Right lobe of liver (tissue), 4 donors: ENCODE results near the gene LRRC71.

ENCODE experiments used
- POLR2A ChIP-seq: fragments of 450-650 bp; IDR thresholded peaks from one replicate; pipeline ENCODE4 v1.6.1; 2017; ENCODE audit warnings: antibody characterized with exemption, mild to moderate bottlenecking
- TF ChIP-seq, protein P1 (sequence below), 4 donors: fragments of 200-600 bp in 3 of 4; fragments of 450-650 bp in 1 of 4; IDR thresholded peaks; one replicate each; pipeline versions ENCODE4 v1.5.1 to v1.8.0; 2016 to 2022; ENCODE audit warnings: antibody characterized with exemption in 4 of 4, mild to moderate bottlenecking in 2 of 4
- donor health status: DM: no; HTN: no; CAD: no.
- donor health status: DM: no; HTN: no; CAD: no.
- donor health status: DM: no; HTN: yes; CAD: no.

DNA sequence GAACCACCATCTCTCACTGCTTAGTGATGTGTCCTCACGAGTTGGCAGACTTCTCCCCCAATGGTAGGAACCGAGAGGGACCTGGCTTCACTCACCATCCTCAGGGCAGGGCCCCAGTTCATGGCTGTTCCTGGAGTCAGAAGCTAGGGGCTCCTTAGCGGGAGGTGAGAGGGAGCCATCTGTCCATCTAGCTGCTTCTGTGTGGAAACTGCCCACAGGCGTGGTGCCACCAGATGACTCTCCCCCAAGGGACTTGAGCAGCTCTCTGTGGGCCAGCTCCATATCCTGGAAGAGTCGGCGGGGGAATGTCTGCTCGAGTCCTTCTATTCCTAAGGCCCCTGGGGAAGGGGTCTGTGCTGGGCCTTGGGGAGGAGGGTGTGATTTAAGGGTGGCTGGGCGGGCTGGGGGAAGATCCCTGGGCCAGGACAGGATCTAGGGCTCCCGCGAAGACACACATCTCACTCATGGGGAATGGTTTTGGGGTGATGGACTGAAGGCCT is 16.3 kb downstream of the LRRC71 start:
- TF ChIP-seq, protein P1, sequence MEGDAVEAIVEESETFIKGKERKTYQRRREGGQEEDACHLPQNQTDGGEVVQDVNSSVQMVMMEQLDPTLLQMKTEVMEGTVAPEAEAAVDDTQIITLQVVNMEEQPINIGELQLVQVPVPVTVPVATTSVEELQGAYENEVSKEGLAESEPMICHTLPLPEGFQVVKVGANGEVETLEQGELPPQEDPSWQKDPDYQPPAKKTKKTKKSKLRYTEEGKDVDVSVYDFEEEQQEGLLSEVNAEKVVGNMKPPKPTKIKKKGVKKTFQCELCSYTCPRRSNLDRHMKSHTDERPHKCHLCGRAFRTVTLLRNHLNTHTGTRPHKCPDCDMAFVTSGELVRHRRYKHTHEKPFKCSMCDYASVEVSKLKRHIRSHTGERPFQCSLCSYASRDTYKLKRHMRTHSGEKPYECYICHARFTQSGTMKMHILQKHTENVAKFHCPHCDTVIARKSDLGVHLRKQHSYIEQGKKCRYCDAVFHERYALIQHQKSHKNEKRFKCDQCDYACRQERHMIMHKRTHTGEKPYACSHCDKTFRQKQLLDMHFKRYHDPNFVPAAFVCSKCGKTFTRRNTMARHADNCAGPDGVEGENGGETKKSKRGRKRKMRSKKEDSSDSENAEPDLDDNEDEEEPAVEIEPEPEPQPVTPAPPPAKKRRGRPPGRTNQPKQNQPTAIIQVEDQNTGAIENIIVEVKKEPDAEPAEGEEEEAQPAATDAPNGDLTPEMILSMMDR (IDR thresholded peaks at IDR 0.05), result no peak
- TF ChIP-seq POLR2A, result no peak
